Stimulated activated CD4-positive, alpha-beta T cell treated with anti-CD3 and anti-CD28 coated beads, Interleukin-12 subunit alpha, Interleukin-12 subunit beta, amount 100 ng/mL, for 4 hours (primary cell): ENCODE data around the gene SLC26A6.

ENCODE experiments used
- DNase-seq: peaks from one replicate; pipeline ENCODE4 v3.0.0-alpha.2; 2020

The SLC26A6 gene, protein sequence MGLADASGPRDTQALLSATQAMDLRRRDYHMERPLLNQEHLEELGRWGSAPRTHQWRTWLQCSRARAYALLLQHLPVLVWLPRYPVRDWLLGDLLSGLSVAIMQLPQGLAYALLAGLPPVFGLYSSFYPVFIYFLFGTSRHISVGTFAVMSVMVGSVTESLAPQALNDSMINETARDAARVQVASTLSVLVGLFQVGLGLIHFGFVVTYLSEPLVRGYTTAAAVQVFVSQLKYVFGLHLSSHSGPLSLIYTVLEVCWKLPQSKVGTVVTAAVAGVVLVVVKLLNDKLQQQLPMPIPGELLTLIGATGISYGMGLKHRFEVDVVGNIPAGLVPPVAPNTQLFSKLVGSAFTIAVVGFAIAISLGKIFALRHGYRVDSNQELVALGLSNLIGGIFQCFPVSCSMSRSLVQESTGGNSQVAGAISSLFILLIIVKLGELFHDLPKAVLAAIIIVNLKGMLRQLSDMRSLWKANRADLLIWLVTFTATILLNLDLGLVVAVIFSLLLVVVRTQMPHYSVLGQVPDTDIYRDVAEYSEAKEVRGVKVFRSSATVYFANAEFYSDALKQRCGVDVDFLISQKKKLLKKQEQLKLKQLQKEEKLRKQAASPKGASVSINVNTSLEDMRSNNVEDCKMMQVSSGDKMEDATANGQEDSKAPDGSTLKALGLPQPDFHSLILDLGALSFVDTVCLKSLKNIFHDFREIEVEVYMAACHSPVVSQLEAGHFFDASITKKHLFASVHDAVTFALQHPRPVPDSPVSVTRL

GRCh38 chr3:48635222-48636021 lies at the start of gene SLC26A6:
SLC26A6 (minus strand) TSS chr3:48635461; CDS start chr3:48635393, 68 bp downstream.
- DNase-seq: peak; percentile 94

GRCh38 chr3:48684480-48685143 lies 49.4 kb upstream of the SLC26A6 start:
- no peak for DNase-seq

DNA sequence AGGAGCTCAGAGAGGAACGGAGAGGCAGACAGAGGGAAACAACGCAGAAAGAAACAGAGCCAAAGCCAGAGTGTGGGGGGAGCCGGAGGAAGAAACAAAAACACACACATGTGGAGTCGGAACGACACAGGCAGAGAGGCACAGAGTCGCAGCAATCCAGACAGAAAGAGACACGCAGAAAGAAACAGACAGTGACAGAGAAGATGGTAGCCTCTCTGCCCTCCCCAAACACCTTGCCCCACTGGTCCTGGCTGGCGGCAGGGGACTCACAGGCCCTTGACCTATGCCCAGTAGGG lies 48.7 kb upstream of the SLC26A6 start:
- no peak for DNase-seq

DNA sequence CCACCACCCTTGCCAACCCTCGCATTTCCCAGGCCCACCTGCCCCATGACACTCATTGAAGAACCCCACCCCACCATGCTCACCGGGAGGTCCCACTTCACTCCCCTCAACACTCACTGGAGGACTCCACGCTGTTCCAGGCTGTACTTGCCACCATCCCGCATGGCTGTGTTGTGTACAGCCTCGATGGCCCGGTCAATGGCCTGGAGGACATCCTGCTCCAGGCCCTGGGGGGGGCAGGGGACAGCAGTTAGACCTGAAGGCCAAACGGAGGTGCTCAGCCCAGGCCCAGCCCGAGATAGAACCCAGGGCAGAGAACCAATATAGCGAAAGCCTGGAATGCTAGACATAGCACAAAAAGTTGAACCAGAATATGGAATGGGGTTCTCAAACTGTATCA lies 47.5 kb upstream of the SLC26A6 start:
- no peak for DNase-seq

DNA sequence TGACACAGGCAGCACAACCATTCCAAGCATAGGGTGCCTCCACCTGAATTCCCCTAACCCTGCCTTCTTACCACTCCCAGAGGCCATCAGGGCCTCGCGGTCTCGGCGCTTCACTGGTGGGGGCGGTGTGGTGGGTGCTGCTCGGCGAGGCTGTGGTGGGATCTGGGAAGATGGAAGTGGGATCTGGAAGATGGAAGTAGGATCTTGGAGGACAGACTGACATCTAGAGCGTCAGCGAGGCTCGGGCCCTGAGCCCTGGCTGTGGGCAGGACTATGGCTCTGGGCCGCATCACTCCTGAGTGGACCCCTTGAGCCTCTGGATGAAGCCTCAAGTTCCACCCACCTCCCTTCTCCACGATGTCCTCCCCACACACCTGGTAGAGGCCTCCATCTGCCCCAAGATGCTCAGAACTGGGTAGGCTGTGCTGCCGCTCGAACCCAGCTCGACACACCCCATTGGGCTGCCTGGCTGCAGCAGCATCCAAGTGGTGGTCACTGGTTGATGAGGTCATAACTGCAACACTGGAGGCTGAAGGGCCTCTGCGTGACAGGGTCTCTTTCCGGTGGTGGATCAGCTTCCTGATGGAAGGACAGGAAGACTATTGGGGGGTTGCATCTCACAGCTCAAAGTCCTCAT lies 46.8 kb upstream of the SLC26A6 start:
- DNase-seq: no peak

DNA sequence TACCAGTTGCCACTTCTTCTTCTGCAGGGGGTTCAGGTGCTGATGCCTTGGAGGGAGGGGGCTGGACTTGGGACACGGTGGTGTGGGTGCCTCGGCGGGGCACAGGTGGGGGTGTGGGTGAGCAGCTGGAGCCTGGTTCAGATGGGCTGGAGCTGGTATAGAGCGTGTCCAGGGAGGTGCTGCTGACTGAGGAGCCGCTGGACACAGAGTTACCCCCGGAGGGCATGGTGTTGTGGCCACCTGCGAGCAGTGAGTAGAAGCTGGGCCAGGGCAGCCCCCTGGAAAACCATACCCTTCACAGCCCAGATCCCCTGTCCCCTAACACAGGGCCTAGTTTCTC lies 46.2 kb upstream of the SLC26A6 start:
- DNase-seq: no peak

DNA sequence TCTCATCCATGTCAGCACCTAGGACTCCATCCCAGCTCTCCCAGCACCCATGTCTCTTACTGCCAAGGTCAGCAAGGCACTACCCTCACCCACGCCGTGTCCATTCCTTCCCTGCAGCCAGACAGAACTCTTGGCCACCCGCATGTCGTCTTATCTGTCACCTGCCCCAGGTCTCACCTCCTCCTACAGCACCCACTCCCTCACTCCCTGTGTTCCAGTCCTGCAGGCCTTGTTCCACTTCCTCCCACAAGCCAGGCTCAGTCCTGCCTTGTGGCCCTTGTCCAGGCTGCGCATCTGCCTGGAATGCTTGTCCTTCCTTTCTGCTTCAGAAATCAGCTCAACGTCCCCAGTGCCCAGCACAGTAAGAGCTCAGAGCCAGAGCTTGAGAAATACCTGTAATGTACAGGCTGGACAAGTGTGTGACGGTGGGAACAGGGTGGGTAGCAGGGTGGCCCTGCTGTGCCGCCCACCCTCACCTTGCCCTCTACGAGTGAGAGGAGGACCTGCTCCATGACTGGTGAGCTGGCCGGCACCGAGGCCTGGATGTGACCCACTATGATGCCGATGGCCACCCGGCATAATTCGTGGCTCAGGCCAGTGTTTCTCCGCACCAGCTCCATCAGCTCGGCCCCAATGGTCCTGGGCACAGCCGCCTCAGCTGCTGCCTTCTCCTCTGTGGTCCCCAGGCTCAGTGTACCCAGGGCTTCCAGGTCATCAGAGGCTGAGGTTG lies 45.7 kb upstream of the SLC26A6 start:
- no peak for DNase-seq

DNA sequence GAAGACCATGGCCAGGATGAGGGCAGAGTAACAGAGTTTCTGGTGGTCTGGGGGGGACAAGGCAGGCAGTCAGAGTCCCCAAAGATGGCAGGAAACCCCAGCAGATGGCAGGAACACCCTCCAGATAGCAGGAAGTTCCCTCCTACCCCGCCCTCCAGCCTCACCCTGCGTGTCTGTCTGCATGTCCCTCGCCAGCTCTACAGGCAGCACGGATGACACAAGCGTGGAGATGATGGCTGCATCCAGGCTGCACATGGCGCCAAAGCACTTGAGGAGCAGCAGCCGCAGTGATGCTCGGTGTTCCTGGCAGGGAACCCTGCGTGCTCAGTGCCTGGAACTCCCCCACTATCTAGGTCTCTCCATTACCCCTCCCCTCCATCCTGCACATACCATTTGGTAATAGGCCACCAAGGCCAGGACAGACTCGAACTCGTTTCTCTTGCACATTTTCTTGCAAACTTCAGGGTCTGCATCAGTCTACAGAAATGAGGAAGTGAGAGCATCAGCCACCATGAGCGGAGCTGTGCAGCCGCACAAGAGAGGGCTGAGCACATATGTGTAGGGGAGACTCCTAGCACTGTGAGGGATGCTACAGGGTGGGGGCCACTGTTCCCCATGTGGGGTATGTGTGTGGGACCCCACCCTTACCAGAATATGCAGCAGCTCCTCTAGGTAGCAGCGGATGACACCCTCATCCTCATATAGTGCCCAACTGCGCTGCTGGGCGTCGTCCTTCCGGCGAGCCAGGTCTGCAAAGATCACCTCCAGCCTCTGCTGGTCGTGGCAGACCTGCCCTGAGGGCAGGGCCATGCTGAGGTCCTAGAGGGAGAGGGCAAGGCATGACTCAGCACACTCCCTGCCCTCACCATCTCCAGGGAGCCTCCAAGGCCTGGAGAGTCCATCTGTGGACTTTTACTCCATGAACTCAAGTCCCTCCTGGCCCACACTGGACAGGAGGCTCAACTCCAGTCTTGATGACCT lies 44.4 kb upstream of the SLC26A6 start:
- no peak for DNase-seq

DNA sequence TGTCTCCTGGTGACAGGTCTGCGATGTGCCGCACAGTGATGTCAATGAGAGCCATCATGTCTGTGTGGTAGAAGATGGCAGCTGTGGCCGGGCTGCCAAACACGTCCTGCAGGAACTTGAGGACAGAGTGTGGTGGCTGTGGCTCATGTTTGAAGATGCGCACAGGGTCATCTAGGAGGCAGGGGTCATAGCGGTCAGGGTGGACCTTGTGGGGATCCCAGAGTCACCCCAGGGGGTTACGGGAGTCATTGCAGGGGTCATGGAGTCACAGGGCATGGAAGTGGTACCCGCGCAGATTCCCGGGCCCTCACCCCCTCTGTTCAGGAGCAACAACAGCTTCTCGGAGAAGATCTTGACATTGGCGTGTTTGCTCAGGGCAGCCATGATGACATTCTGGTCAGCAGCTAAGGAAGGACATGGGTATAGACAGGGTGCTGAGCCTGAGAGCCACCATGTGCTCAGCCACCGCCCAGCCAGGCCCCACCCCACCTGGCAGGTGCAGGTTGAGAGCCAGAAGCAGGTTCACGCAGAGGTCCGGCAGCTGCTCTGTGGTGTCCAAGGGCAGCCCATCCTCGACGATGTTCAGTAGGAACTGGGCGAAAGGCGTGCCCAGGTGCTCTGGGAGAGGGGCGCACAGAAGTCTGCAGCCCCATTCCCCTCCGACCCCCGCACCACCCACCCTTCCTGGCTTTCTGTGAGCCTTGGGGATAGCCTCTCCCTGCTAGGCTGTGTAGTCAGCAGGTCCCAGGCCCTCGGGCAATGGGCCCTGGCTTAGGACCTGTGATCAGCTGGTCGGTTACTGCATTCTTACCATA lies 43.5 kb upstream of the SLC26A6 start:
- DNase-seq: no peak

DNA sequence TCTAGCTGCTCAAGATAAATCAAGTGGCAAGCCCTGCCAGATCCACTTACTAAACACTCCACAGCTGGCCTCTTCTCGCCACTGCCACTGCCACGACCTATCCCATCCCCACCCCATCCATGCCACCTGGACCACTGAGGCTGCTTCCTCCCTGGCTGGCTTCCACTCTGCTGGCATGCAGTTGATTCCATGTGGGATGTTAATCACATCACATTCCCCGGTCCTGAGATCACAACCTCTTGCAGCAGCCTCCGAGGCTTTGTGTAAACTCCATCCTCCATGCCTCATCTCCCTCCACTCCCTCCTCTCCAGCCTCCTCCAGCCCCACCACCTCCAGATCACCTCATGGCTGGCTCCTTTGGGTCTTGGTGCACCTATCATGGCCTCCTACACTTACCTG lies 42.8 kb upstream of the SLC26A6 start:
- DNase-seq: no peak

GRCh38 chr3:48674505-48674904 lies 39.2 kb upstream of the SLC26A6 start:
- no peak for DNase-seq

- no peak for DNase-seq
Measured at GRCh38 chr3:48672522-48672921, 37.3 kb upstream of the SLC26A6 start.

DNA sequence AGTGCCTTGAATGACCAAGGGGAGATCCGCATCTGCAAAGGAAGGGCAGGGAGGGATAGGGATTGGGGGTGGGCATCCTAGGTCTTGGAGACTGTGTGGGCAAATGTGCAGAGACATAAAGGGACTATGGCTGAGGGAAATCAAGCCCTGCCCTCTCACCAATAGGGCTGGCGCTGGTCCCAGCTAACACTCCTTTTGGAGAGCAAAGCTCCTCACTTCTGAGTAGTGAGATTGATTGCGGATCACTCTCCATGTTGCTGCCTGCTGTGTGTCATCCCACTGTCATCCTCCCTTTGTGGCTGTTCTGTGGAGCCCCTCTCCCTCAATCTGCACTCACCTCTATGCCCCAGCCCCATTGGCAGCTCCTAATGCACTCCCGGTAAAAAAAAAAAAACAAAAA lies 29.7 kb upstream of the SLC26A6 start:
- no peak for DNase-seq

GRCh38 chr3:48664313-48664644 lies 29.0 kb upstream of the SLC26A6 start:
- no peak for DNase-seq

GRCh38 chr3:48663489-48664312 lies 28.4 kb upstream of the SLC26A6 start:
- DNase-seq: peak; percentile 81

DNA sequence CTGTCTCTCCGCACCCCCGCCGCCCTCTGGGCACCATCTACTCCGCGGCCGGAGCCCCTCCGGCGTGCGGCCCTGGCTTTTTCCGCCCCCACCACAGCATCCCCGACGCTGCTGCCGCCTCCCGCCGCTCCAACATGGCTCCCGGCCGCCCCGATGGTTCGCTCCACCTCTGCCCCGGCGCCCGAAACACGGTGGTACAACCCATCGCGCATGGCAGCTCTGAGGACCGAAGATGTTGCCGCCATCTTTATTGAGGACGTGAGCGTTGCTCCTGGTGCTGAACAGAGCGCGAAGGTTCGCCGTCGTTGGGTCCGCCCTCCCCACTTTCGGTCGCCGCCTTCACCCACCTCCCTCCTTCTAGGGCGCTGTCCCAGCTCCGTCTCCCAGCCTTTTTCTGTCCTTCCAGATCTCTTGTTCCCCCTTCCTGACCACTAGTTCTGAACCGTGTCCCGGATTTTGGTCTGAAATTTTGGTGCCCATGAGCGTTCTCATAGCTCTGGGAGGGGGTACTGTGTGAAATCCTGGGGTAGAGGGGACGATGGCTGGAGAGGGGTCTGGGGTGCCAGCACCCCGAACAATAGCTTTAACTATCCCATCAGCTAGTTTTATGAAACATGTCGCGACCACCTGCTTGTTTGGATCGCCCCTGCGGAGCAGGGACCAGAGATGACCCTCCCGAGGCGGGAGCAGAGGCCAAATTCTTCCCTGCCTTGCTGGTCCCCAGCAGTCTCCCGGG lies 27.7 kb upstream of the SLC26A6 start, which contains the start of gene CELSR3:
Gene CELSR3 (minus strand): TSS at position 134 of the 736 bp plus-strand sequence. CDS start 252 bp downstream, outside the sequence.
- DNase-seq: peak; percentile 43

DNA sequence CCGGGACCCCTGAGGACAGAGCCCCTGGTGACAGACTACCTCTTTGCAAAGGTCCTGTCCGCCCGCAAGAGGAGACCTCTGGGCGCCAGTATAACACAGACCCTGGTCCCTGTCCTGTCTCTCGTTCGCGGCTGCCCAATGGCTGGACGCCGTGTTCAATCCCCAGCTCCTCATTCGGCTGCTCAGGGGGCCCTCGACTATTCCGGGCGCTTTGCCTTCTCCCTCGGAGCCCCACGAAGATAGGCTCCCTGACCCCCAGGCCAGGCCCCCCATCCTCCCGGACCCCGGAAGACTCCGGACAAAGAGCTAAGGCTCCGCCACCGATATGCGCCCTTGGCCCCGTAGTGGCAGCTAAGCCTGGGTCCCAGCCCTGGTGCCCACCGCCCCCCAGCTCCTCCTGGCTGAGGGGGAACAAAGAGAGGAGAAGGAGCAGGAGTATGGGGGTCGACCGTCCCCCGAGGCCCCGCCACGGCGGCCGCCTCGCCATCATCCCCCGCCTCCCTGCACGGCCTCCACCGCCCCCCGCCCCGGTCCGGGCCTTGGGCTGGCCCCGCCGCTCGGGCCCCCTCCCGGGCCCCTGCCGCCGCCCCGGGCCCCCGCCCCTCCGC lies 27.0 kb upstream of the SLC26A6 start:
- DNase-seq: no peak
